ENCODE results near the gene FBXO27. TPM values are rescaled to one million over a fixed set of nuclear protein-coding genes. Genes with fewer than 3 reads are reported as not detected.

Gene FBXO27
- total RNA-seq, 1 experiment from 2014 or later, result 16.4 TPM

GRCh38 chr19:39038098-39038497 is 5.7 kb upstream of the FBXO27 start:
- 0 out of 4 replicates have a peak overlapping the region, but pooled peaks have one; percentile 9 to 29 for H3K4me3 ChIP-seq (replicated peaks in 1 of 2; ENCODE audit: low read depth in 1 of 2, low read length in 2 of 2)
- ChIA-PET RAD21 (ENCODE audit: low non-redundant PET in 1 of 2, low total read pairs in 2 of 2, uncharacterized antibody in 2 of 2, unreplicated experiment in 2 of 2) (interaction anchor here in 1 of 2 experiments (0.6 kb wide), 1 partner anchor 297 kb away, joined by 3 read pairs; no protein-coding TSS in a partner anchor), CTCF (interaction anchor here (0.9 to 1.2 kb wide), 3 partner anchors 14 to 76 kb away, joined by 3 to 5 read pairs (median 3); partner anchors contain the start of gene FBXO17), POLR2A (no interaction called here)
- H2AFZ ChIP-seq (ENCODE audit: low read depth, low read length, poor library complexity, severe bottlenecking), result peak overlapping the region; percentile 95
- H3K36me3 ChIP-seq (ENCODE audit: control insufficient read depth in 1 of 2, insufficient read depth in 2 of 2, low read length in 2 of 2), result no peaks in the 10 kb centered on the region
- H3K4me1 ChIP-seq (ENCODE audit: control insufficient read depth in 1 of 2, insufficient read depth in 2 of 2, low read length in 2 of 2), result peaks cover 9 to 12% of the 10 kb centered on the region in 2 experiments
- no TSS peak for BruUV-seq (replicated peaks)
- ATAC-seq, result peak; percentile 100
- no peak overlapping the region for H3K27ac ChIP-seq (ENCODE audit: low read depth, low read length)
- peak; percentile 37 for DNase-seq (ENCODE audit: low read depth, low spot score)
- intact Hi-C loops (cut with micrococcal nuclease), result no loop called here
- no peaks in the 10 kb centered on the region for H3K9me3 ChIP-seq (ENCODE audit: control insufficient read depth in 1 of 2, insufficient read depth in 1 of 2, low read depth in 1 of 2, low read length in 2 of 2)
- H3K79me2 ChIP-seq (ENCODE audit: insufficient read depth, low read length), result no peaks in the 10 kb centered on the region
- H3K27me3 ChIP-seq (ENCODE audit: insufficient read depth, low read length), result no peaks in the 10 kb centered on the region
- H3K4me2 ChIP-seq (ENCODE audit: low read length), result peak overlapping the region; percentile 68
- no peaks in the 10 kb centered on the region for H4K20me1 ChIP-seq (ENCODE audit: insufficient read depth)
- TF ChIP-seq RAD21 (IDR thresholded peaks at IDR 0.05; ENCODE audit: low read depth), result peak; percentile 72
- TF ChIP-seq ELF1 (IDR thresholded peaks at IDR 0.05; ENCODE audit: borderline replicate concordance, low read depth), result no peak
- no peak for TF ChIP-seq SRF (IDR thresholded peaks at IDR 0.05; ENCODE audit: low read depth)
- TF ChIP-seq CTCF (IDR thresholded peaks at IDR 0.05 in 2 of 3, conservative IDR thresholded peaks at IDR 0.05 in 1 of 3; ENCODE audit: borderline replicate concordance in 1 of 3, insufficient read depth in 1 of 3, low read depth in 2 of 3, low read length in 2 of 3), result peak; percentile 16 to 53 (median 36); a peak in 4 of 6 replicates
- no peak for TF ChIP-seq YY1 (IDR thresholded peaks at IDR 0.05; ENCODE audit: extremely low read depth, insufficient replicate concordance, low read depth, low read length)
- TF ChIP-seq ZBTB33 (IDR thresholded peaks at IDR 0.05; ENCODE audit: extremely low read depth, insufficient replicate concordance, low read length), result no peak
- no peaks in the 10 kb centered on the region for H3K9me2 ChIP-seq (ENCODE audit: insufficient read depth)
- no peak overlapping the region for H3K9ac ChIP-seq (ENCODE audit: low read length)
